GM18517 (cell line): Measurements from ENCODE around the gene ZBED6.

ENCODE experiments used
- ATAC-seq: cut with Tn5 transposase; IDR thresholded peaks from one replicate; pipeline ENCODE4 v1.9.1; 2021; ENCODE audit warnings: mild to moderate bottlenecking, moderate library complexity; ENCODE audit not compliant: unreplicated experiment

The ZBED6 gene

DNA sequence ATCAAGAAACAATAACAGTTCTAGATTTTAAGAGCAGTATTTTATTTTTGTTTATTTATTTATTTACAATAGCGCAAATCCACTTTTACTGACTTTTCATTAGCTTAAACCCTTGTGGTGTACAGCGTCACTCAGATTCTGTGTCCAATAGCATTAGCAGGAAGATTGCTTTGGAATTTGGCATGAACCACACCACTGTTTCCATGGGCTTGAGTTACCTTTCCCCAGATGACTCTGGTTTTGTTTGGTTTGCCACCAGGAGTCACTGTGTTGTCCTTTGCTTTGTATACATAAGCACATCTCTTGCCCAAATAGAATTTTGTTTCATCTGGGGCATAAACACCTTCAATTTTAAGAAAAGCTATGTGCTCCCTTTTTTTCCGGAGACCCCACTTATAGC lies 40.1 kb downstream of the ZBED6 start:
- ATAC-seq: no peak

DNA sequence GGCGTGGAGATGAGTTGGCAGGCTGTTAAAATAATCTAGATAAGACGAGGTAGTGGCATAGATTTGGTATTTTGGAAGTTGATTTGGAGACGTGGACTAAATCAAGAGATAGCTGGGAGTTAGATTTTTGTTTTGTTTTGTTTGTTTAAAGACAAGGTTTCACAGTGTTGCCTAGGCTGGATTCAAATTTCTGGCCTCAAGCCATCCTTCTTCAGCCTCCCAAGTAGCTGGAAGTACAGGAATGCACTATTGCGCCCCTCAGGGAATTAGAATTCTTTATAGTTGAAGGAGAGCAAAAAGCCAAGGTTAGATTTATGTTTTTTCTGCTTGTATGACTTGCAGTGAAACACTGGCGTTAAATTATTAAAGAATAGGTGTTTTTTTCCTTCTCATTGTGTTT lies 43.7 kb downstream of the ZBED6 start:
- no peak for ATAC-seq

DNA sequence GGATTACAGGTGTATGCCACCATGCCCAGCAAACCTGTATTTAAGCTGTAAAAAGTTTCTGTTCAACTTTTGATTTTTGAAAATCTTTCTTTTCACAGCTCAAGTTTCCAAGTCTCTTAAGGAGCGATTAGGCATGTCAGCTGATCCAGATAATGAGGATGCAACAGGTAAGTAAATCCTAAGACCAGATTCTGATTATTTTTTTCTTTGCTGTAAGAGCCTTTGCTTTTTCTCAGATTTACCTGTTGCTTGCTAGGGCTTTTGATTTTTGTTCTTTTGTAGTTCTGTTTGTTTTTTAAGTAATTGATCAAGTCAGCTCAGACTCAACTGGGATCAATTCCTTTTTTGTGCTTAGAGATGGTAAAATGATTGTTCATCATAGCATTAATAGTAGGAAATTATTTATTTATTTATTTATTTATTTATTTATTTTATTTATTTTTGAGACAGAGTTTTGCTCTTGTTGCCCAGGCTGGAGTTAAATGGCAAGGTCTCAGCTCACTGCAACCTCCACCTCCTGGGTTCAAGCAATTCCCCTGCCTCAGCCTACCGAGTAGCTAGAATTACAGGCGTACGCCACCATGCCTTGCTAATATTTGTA lies 44.9 kb downstream of the ZBED6 start:
- ATAC-seq: no peak

DNA sequence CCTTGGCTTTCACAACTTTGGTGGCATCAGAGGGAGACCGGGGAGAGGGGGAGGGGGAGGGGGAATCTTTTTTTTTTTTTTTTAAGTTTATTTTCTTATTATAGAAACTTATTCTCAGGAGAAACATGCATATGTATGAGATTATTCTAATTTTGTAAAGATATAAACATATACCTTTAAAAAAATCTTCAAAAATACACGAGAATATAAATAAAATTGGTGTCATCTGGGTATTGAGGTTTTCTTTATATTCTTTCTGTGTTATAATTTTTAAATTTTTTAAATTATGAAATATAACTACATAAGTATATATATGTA lies 47.1 kb downstream of the ZBED6 start:
- ATAC-seq: no peak

DNA sequence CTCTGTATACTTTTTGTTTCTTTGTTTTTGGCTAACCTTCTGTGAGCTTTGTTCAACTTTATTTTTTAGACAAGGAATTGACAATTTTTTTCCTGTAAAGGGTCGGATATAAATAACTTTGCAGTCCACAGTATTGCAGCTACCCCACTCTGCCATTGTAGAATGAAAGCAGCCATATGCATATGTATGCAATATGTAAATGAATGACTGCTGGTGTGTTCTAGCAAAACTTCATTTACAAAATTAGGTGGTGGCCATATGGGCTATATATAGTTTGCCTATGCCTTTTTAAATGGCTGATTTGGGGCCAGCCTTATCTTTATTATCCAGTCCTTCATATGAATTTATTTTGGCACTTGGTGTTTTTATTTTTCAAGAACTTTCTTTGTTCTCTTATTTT lies 48.0 kb downstream of the ZBED6 start:
- no peak for ATAC-seq
